Endothelial cell of umbilical vein (primary cell): Measurements from ENCODE around the gene FBXO45.

Source experiments
- CTCF ChIP-seq, 2 donors: IDR thresholded peaks; 1 replicate in 1 of 2; 2 replicates in 1 of 2; pipeline ENCODE4 v1.5.1; 2011; ENCODE audit warnings: low read length in 2 of 2, mild to moderate bottlenecking in 2 of 2, moderate library complexity in 2 of 2, control low read depth in 1 of 2, inconsistent platforms in 1 of 2, low read depth in 1 of 2; ENCODE audit not compliant: insufficient read depth in 1 of 2; ENCODE audit errors: extremely low read depth in 1 of 2
- POLR2A ChIP-seq: IDR thresholded peaks from 2 replicates; pipeline ENCODE4 v1.6.1; 2012; ENCODE audit warnings: low read depth, mild to moderate bottlenecking, control low read depth, low read length

DNA sequence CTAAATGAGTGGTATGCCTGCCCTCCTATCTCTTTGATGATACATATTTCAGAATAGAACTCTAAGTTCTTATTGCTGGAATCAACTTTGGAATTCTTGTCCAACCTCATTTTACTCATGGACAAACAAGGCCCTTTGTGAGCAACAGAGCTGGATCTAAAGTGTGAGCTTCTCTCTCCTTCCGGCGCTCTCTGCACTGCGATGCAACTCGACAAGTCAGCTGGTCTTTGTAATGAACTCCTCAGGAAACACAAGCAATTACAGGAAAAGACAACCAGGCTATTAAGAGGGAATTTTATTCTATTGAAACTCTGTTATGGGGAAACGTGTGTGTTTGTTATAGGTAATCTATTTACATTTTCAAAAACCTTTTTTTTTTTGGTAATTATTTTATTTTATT is 50.8 kb downstream of the FBXO45 start:
- TF ChIP-seq CTCF (IDR thresholded peaks at IDR 0.05; ENCODE audit: extremely low read depth in 1 of 2, insufficient read depth in 1 of 2, low read depth in 1 of 2, low read length in 2 of 2) = no peak
- TF ChIP-seq POLR2A = no peak
